Suppressor macrophage treated with lipopolysaccharide for 1 hour (primary cell): ENCODE results near the gene HCST.

ENCODE experiments used
- DNase-seq, 3 donors: peaks; one replicate each; pipeline ENCODE4 v3.0.0-alpha.2; 2020 to 2022

Gene HCST

GRCh38 chr19:35938282-35939224 lies 36.2 kb downstream of the HCST start:
- DNase-seq: no peak

DNA sequence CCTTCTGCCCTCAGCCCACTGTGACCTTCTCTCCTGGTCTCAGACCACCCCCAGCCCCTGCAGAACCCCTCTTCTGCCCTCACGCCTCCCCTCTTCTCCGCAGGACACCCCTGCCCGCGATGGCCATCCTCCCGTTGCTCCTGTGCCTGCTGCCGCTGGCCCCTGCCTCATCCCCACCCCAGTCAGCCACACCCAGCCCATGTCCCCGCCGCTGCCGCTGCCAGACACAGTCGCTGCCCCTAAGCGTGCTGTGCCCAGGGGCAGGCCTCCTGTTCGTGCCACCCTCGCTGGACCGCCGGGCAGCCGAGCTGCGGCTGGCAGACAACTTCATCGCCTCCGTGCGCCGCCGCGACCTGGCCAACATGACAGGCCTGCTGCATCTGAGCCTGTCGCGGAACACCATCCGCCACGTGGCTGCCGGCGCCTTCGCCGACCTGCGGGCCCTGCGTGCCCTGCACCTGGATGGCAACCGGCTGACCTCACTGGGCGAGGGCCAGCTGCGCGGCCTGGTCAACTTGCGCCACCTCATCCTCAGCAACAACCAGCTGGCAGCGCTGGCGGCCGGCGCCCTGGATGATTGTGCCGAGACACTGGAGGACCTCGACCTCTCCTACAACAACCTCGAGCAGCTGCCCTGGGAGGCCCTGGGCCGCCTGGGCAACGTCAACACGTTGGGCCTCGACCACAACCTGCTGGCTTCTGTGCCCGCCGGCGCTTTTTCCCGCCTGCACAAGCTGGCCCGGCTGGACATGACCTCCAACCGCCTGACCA lies 37.2 kb downstream of the HCST start:
- no peak for DNase-seq

DNA sequence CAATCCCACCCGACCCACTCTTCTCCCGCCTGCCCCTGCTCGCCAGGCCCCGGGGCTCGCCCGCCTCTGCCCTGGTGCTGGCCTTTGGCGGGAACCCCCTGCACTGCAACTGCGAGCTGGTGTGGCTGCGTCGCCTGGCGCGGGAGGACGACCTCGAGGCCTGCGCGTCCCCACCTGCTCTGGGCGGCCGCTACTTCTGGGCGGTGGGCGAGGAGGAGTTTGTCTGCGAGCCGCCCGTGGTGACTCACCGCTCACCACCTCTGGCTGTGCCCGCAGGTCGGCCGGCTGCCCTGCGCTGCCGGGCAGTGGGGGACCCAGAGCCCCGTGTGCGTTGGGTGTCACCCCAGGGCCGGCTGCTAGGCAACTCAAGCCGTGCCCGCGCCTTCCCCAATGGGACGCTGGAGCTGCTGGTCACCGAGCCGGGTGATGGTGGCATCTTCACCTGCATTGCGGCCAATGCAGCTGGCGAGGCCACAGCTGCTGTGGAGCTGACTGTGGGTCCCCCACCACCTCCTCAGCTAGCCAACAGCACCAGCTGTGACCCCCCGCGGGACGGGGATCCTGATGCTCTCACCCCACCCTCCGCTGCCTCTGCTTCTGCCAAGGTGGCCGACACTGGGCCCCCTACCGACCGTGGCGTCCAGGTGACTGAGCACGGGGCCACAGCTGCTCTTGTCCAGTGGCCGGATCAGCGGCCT lies 37.9 kb downstream of the HCST start:
- DNase-seq: no peak

- DNase-seq: no peak
These were observed 38.5 kb downstream of the HCST start for GRCh38 chr19:35940839-35941238.

DNA sequence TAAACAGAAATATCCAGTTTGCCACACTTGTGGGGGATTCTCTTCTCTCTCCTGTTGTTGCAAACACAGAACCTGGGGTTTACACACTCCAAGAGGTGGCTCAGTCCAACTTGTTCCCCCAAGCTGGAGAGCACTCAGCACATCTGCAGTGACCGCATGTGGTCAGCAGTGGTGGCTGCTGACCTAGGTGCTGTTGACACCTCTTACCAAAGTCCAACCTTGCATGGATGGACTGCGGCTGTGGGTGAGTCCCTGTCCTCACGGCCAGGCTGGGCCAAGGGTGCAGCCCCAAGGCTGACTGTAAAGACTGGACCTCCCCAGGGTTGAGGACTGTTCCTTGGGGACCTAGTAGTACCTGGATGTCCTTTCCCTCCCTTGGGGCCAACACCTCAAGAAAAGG lies 39.9 kb downstream of the HCST start:
- no peak for DNase-seq

DNA sequence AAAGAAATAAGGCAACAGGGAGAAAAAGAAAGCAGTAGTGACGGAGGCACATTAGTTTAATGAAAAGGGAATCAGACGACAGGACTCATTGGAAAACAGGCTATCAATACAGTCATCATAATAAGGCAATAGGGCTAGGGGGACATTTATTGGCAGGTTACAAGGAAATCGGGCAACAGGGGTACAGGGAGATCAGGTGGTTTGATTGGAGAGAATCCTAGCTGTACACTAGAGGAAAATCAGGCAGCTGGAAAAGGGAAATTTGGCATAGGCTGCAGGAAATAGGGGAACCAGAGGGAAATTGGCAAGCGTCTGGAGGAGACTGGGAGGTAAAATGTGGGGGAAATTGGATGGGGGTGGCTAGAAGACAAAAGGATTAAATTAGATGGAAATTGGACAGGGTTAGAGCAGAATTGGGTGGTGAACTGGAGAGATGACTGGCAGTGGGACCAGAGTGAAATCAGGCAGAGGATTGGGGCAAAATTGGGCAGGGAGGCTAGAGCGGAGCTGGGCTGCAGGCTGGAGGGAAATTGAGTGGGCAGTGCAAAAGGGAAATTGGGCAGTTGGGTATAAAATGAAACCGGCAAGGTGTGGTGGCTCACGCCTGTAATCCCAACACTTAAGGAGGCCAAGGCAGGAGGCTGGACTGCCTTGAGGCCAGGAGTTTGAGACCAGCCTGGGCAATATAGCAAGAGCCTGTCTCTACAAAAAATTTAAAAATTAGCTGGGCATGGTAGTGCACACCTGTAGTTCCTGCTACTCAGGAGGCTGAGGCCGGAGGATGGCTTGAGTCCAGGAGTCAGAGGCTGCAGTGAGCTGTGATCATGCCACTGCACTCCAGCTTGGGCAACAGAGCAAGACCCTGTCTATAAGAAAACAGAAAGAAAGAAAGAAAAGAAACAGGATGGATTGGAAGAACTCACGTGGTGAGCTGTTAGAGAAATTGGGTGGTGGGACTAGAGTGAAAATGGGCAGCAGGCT lies 41.3 kb downstream of the HCST start:
- no peak for DNase-seq

GRCh38 chr19:35944556-35944955 lies 42.2 kb downstream of the HCST start:
- no peak for DNase-seq

- DNase-seq: no peak
These were observed 42.9 kb downstream of the HCST start for GRCh38 chr19:35945121-35945790.

DNA sequence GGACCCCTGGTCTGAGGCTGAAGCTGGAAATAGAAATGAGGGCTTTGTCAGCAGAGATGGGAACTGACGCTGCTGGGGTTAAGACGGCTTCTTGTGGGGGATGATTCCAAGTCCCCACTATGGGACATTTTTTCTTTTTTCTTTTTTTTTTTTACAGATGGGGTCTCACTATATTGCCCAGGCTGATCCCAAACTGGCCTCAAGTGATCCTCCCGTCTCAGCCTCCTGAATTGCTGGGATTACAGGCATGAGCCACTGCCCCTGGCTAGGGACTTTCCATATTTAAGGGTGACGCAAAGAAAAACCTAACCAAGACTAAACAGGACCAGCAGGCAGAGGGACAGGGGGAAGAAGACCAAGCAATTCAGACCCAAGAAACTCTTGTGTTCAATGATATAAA lies 43.9 kb downstream of the HCST start:
- DNase-seq: no peak

DNA sequence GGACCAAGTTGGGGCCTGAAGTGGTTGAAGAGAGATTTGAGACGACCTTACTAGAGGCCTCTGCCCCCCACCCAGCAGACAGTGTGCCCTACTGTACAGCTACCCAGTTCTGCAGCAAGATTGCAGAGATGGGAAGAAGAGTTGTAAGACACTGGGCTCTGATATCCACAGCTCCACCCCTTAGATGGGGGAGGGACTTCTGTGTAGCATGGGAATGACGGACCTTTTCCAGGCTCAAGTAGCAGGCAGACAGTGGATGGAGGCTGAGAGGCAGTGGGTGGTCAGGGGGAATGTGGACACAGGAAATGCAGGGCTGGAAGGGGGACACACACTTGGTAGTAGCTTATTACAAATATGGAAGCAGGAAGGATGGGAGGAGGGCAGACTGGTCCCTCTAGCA lies 46.8 kb downstream of the HCST start:
- DNase-seq: no peak
